PFSK-1 (cell line): ENCODE data around the gene RCCD1. TPM values are rescaled to one million over a fixed set of nuclear protein-coding genes. Genes with fewer than 3 reads are reported as not detected.
A peak's percentile ranks its signal among the peaks of the same experiment; 100 is the strongest.

Experiments
- FOXP2 ChIP-seq: optimal IDR thresholded peaks from 2 replicates; pipeline ENCODE3; 2011; ENCODE audit warnings: borderline replicate concordance, control low read depth, inconsistent platforms; ENCODE audit not compliant: insufficient read depth; ENCODE audit errors: extremely low read length, extremely low read depth
- POLR2AphosphoS5 ChIP-seq: IDR thresholded peaks from 2 replicates; pipeline ENCODE4 v1.6.1; 2012; ENCODE audit warnings: low read depth, mild to moderate bottlenecking, control low read depth, low read length, moderate library complexity
- REST ChIP-seq, 2 experiments: IDR thresholded peaks; 2 replicates each; pipeline versions ENCODE4 v1.6.1 to v1.8.0; 2011 to 2012; ENCODE audit warnings: low read depth in 2 of 2, low read length in 2 of 2, control low read depth in 1 of 2, inconsistent platforms in 1 of 2, mild to moderate bottlenecking in 1 of 2, moderate library complexity in 1 of 2; ENCODE audit not compliant: insufficient read depth in 1 of 2
- SIN3A ChIP-seq: IDR thresholded peaks from 2 replicates; pipeline ENCODE4 v1.6.1; 2012; ENCODE audit warnings: mild to moderate bottlenecking, low read length, moderate library complexity, borderline replicate concordance; ENCODE audit not compliant: insufficient read depth
- TAF1 ChIP-seq: IDR thresholded peaks from 2 replicates; pipeline ENCODE4 v1.6.1; 2012; ENCODE audit warnings: low read length, control low read depth, borderline replicate concordance; ENCODE audit not compliant: insufficient read depth
- polyA plus RNA-seq: library from polyadenylated mRNA; unstranded; fragments of >200 nt; gene quantifications from one replicate; pipeline ENCODE4 v1.2.1, GENCODE V29; 2012; ENCODE audit warnings: low read depth, missing spikeins; ENCODE audit not compliant: insufficient read length

Gene RCCD1
- polyA plus RNA-seq = 34.7 TPM

GRCh38 chr15:90954712-90955623 lies at the start of gene RCCD1:
Gene RCCD1, plus strand, starts transcription at chr15:90954884. Its CDS starts 1,851 bp downstream, at chr15:90956735.
- peak; percentile 60; the same call in 1 of the 2 replicates for TF ChIP-seq SIN3A
- TF ChIP-seq POLR2AphosphoS5 = peak; percentile 94
- TF ChIP-seq FOXP2 = peak; percentile 56
- TF ChIP-seq TAF1 = peak; percentile 78; the same call in 1 of the 2 replicates
- no peak for TF ChIP-seq REST (IDR thresholded peaks at IDR 0.05; ENCODE audit: insufficient read depth in 1 of 2, low read depth in 2 of 2, low read length in 2 of 2)

- no peak for TF ChIP-seq FOXP2
Observed at GRCh38 chr15:90905306-90906180, 49.1 kb upstream of the RCCD1 start.

GRCh38 chr15:90906181-90906849 lies 48.4 kb upstream of the RCCD1 start:
- TF ChIP-seq FOXP2 (no peak), REST (IDR thresholded peaks at IDR 0.05; ENCODE audit: insufficient read depth in 1 of 2, low read depth in 2 of 2, low read length in 2 of 2) (no peak), TAF1 (no peak), SIN3A (no peak), POLR2AphosphoS5 (no peak)

GRCh38 chr15:90907051-90907660 lies 47.5 kb upstream of the RCCD1 start:
- TF ChIP-seq SIN3A (no peak), REST (IDR thresholded peaks at IDR 0.05; ENCODE audit: insufficient read depth in 1 of 2, low read depth in 2 of 2, low read length in 2 of 2) (no peak), TAF1 (no peak), POLR2AphosphoS5 (no peak), FOXP2 (no peak)
